AG20443 (cell line): Measurements from ENCODE around the gene ANKFN1.
"Not testable (repeated sequence)": the region's sequence is repeated elsewhere in the genome, so short reads cannot be mapped to it uniquely, and the experiment has no call there.

Source experiments
- DNase-seq: peaks from one replicate; pipeline ENCODE4 v3.0.0; 2012; ENCODE audit warnings: low spot score, mixed read lengths

The ANKFN1 gene

GRCh38 chr17:56288786-56289185 is 135.5 kb downstream of the ANKFN1 start:
- not testable (repeated sequence) for DNase-seq

- peak; percentile 29 for DNase-seq
Measured at GRCh38 chr17:56289321-56289720, 136.0 kb downstream of the ANKFN1 start.

- no peak for DNase-seq
Measured at GRCh38 chr17:56290101-56290801, 137.0 kb downstream of the ANKFN1 start.

- DNase-seq = no peak
Measured at GRCh38 chr17:56290802-56291118, 137.5 kb downstream of the ANKFN1 start.

GRCh38 chr17:56291226-56291805 is 138.0 kb downstream of the ANKFN1 start:
- DNase-seq = no peak

GRCh38 chr17:56292010-56292409 is 138.7 kb downstream of the ANKFN1 start:
- DNase-seq = peak; percentile 72

GRCh38 chr17:56292578-56292977 is 139.3 kb downstream of the ANKFN1 start:
- DNase-seq = no peak

- DNase-seq = peak; percentile 77
Measured at GRCh38 chr17:56297184-56297583, 143.9 kb downstream of the ANKFN1 start.

- DNase-seq = no peak
Measured at GRCh38 chr17:56298846-56299245, 145.6 kb downstream of the ANKFN1 start.

- no peak for DNase-seq
Measured at GRCh38 chr17:56300144-56300543, 146.9 kb downstream of the ANKFN1 start.

- DNase-seq = no peak
Measured at GRCh38 chr17:56305007-56305406, 151.7 kb downstream of the ANKFN1 start.

GRCh38 chr17:56309897-56310296 is 156.6 kb downstream of the ANKFN1 start:
- DNase-seq = no peak

- no peak for DNase-seq
Measured at GRCh38 chr17:56310782-56311181, 157.5 kb downstream of the ANKFN1 start.

- DNase-seq = no peak
Measured at GRCh38 chr17:56313201-56313600, 159.9 kb downstream of the ANKFN1 start.

- DNase-seq = no peak
Measured at GRCh38 chr17:56314026-56314425, 160.8 kb downstream of the ANKFN1 start.

GRCh38 chr17:56314984-56315602 is 161.8 kb downstream of the ANKFN1 start:
- no peak for DNase-seq

- DNase-seq = no peak
Measured at GRCh38 chr17:56316604-56317003, 163.3 kb downstream of the ANKFN1 start.

- no peak for DNase-seq
Measured at GRCh38 chr17:56317351-56318208, 164.3 kb downstream of the ANKFN1 start.

GRCh38 chr17:56319531-56319930 is 166.3 kb downstream of the ANKFN1 start:
- DNase-seq = peak; percentile 61

GRCh38 chr17:56320443-56320842 is 167.2 kb downstream of the ANKFN1 start:
- no peak for DNase-seq

GRCh38 chr17:56322991-56323390 is 169.7 kb downstream of the ANKFN1 start:
- DNase-seq = no peak

- DNase-seq = no peak
Measured at GRCh38 chr17:56324676-56325075, 171.4 kb downstream of the ANKFN1 start.
